T-helper 2 cell (primary cell): ENCODE data around the gene PRKD2.
A peak's percentile ranks its signal among the peaks of the same experiment; 100 is the strongest.
"Not testable (repeated sequence)": the region's sequence is repeated elsewhere in the genome, so short reads cannot be mapped to it uniquely, and the experiment has no call there.

ENCODE experiments used
- DNase-seq, 5 experiments: peaks; one replicate each; pipeline versions ENCODE4 v3.0.0 to v3.0.0-alpha.2; 2012 to 2022
- total RNA-seq, 2 donors: gene quantifications; one replicate each; lab custom pipeline; 2026; lab: John Stamatoyannopoulos, UW

PRKD2 gene
- 93.0 to 109 reads per million in 2 donors for total RNA-seq

GRCh38 chr19:46717034-46717715 is at the start of gene PRKD2:
TSS of gene PRKD2 (minus strand) at chr19:46717114. CDS start at chr19:46716370, 744 bp downstream.
- peak; percentile 67 to 88 (median 83) for DNase-seq

- no peak for DNase-seq
These were observed 47.9 kb upstream of the PRKD2 start for GRCh38 chr19:46764817-46765291.

- no peak for DNase-seq
These were observed 45.5 kb upstream of the PRKD2 start for GRCh38 chr19:46762245-46762890.

GRCh38 chr19:46761418-46761831 is 44.5 kb upstream of the PRKD2 start:
- DNase-seq, result no peak

- not testable (repeated sequence) for DNase-seq
These were observed 44.0 kb upstream of the PRKD2 start for GRCh38 chr19:46760897-46761296.

- DNase-seq, result no peak
These were observed 43.4 kb upstream of the PRKD2 start for GRCh38 chr19:46760363-46760762.

GRCh38 chr19:46759817-46760333 is 43.0 kb upstream of the PRKD2 start:
- no peak for DNase-seq

- DNase-seq, result no peak
These were observed 42.3 kb upstream of the PRKD2 start for GRCh38 chr19:46759206-46759605.

GRCh38 chr19:46756544-46756888 is 39.6 kb upstream of the PRKD2 start:
- DNase-seq, result no peak

- no peak for DNase-seq
These were observed 39.1 kb upstream of the PRKD2 start for GRCh38 chr19:46755853-46756543.

- no peak for DNase-seq
These were observed 38.4 kb upstream of the PRKD2 start for GRCh38 chr19:46755077-46755852.

GRCh38 chr19:46753420-46754155 is 36.7 kb upstream of the PRKD2 start:
- DNase-seq, result peak in 4 of 5 experiments; percentile 34 to 76 (median 58)

GRCh38 chr19:46748325-46749109 is 31.6 kb upstream of the PRKD2 start:
- DNase-seq, result peak; percentile 40 to 74 (median 65)

- DNase-seq, result peak; percentile 23 to 80 (median 43)
These were observed 29.6 kb upstream of the PRKD2 start, which contains the start of gene STRN4 for GRCh38 chr19:46746281-46747057. TSS of gene STRN4 (minus strand) at chr19:46746450. CDS start at chr19:46746430, 20 bp downstream.

GRCh38 chr19:46745521-46746280 is 28.8 kb upstream of the PRKD2 start, which contains the start of gene FKRP:
TSS of gene FKRP (plus strand) at chr19:46746057. CDS start at chr19:46755451, 9,394 bp downstream.
- DNase-seq, result peak in 2 of 5 experiments; percentile 19 to 37

- DNase-seq, result no peak
These were observed 28.1 kb upstream of the PRKD2 start for GRCh38 chr19:46745030-46745429.

- DNase-seq, result no peak
These were observed 27.2 kb upstream of the PRKD2 start for GRCh38 chr19:46744005-46744691.

GRCh38 chr19:46742926-46743480 is 26.1 kb upstream of the PRKD2 start:
- no peak for DNase-seq
